Measurements from ENCODE around the gene GP2. TPM values are rescaled to one million over a fixed set of nuclear protein-coding genes. Genes with fewer than 3 reads are reported as not detected.

Gene GP2
- total RNA-seq, 6 experiments from 2014 or later = 0.12 TPM; not detected in 5

GRCh38 chr16:20363191-20363590 is 35.9 kb upstream of the GP2 start:
- Histone ChIP-seq H3K4me3 (no peak overlapping the region), H3K36me3 (no peaks in the 10 kb centered on the region), H3K9me3 (no peaks in the 10 kb centered on the region), H3K4me1 (no peaks in the 10 kb centered on the region), H3K27ac (no peak overlapping the region), H3K27me3 (no peaks in the 10 kb centered on the region)
- intact Hi-C loops (cut with DNase I) = no loop called here
- TF ChIP-seq, protein P1, sequence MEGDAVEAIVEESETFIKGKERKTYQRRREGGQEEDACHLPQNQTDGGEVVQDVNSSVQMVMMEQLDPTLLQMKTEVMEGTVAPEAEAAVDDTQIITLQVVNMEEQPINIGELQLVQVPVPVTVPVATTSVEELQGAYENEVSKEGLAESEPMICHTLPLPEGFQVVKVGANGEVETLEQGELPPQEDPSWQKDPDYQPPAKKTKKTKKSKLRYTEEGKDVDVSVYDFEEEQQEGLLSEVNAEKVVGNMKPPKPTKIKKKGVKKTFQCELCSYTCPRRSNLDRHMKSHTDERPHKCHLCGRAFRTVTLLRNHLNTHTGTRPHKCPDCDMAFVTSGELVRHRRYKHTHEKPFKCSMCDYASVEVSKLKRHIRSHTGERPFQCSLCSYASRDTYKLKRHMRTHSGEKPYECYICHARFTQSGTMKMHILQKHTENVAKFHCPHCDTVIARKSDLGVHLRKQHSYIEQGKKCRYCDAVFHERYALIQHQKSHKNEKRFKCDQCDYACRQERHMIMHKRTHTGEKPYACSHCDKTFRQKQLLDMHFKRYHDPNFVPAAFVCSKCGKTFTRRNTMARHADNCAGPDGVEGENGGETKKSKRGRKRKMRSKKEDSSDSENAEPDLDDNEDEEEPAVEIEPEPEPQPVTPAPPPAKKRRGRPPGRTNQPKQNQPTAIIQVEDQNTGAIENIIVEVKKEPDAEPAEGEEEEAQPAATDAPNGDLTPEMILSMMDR (IDR thresholded peaks at IDR 0.05) = no peak
- TF ChIP-seq POLR2A (IDR thresholded peaks at IDR 0.05) = no peak
- DNase-seq (no peak), ATAC-seq (no peak)
- 55% methylated on average over 2 of the region's 2 CpGs for WGBS (ENCODE audit: insufficient coverage, low coverage, low lambda C conversion rate, missing lambda C conversion rate)

GRCh38 chr16:20359997-20360396 is 32.7 kb upstream of the GP2 start:
- intact Hi-C loops (cut with DNase I) = no loop called here
- WGBS (ENCODE audit: insufficient coverage, low coverage, low lambda C conversion rate, missing lambda C conversion rate) = 25% methylated on average over 1 of the region's 2 CpGs

DNA sequence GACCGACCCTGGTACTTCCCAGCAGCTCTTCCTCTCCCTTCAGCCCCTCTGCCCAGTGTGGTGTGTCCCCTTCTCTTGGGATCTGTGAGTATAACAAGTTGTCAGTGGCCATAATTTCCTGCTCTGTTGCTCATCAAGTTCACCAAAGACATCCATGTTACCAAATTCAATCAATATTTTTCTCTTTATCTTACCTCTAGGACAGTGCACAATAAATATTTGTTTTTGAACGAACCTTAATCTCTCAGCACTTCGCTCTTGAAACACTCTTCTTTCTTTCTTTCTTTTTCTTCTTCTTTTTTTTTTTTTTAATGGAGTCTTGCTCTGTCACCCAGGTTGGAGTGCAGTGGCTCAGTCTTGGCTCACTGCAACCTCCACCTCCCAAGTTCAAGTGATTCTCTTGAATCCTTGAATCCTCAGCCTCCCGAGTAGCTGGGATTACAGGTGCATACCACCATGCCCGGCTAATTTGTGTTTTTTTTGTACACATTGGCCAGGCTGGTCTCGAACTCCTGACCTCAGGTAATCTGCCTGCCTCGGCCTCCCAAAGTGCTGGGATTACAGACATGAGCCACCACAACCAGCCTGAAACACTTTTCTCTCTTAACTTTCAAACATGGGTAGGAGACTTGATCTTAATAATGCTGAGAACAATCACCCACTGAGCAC is 27.9 kb upstream of the GP2 start:
- H3K4me3 ChIP-seq = no peak overlapping the region
- intact Hi-C loops (cut with DNase I) = no loop called here
- no peaks in the 10 kb centered on the region for H3K27me3 ChIP-seq
- WGBS (ENCODE audit: insufficient coverage, low coverage, low lambda C conversion rate, missing lambda C conversion rate) = 32% methylated on average over 6 of the region's 7 CpGs
- peaks cover 0 to 19% (median 3%) of the 10 kb centered on the region in 4 donors for H3K4me1 ChIP-seq
- ATAC-seq (peak; percentile 69 to 83 (median 76)), DNase-seq (no peak)
- no peaks in the 10 kb centered on the region for H3K36me3 ChIP-seq
- H3K9me3 ChIP-seq = no peaks in the 10 kb centered on the region
- TF ChIP-seq, protein P1 (IDR thresholded peaks at IDR 0.05) = no peak
- TF ChIP-seq POLR2A (IDR thresholded peaks at IDR 0.05) = no peak
- H3K27ac ChIP-seq = peak overlapping the region in 1 of 3 donors; percentile 24

More at GRCh38 chr16:20359997-20360396, 32.7 kb upstream of the GP2 start:
- no peak overlapping the region for H3K4me3 ChIP-seq
- H3K27me3 ChIP-seq = no peaks in the 10 kb centered on the region
- H3K4me1 ChIP-seq = peaks cover 0 to 7% (median under 1%) of the 10 kb centered on the region in 4 donors
- ATAC-seq (peak in 3 of 4 donors; percentile 27 to 30 (median 30)), DNase-seq (peak in 1 of 3 donors; percentile 23)
- H3K36me3 ChIP-seq = no peaks in the 10 kb centered on the region
- TF ChIP-seq, protein P1 (IDR thresholded peaks at IDR 0.05) = peak in 3 of 4 donors; percentile 24 to 34 (median 26)
- TF ChIP-seq POLR2A (IDR thresholded peaks at IDR 0.05) = no peak
- H3K27ac ChIP-seq = no peak overlapping the region
- no peaks in the 10 kb centered on the region for H3K9me3 ChIP-seq

GRCh38 chr16:20353379-20353778 is 26.1 kb upstream of the GP2 start:
- H3K9me3 ChIP-seq = no peaks in the 10 kb centered on the region
- H3K27me3 ChIP-seq = no peaks in the 10 kb centered on the region
- no peak overlapping the region for H3K4me3 ChIP-seq
- no peak overlapping the region for H3K27ac ChIP-seq
- DNase-seq = no peak
- no peaks in the 10 kb centered on the region for H3K36me3 ChIP-seq
- H3K4me1 ChIP-seq = peaks cover 0 to 19% (median 3%) of the 10 kb centered on the region in 4 donors
- ATAC-seq = no peak
- TF ChIP-seq POLR2A (IDR thresholded peaks at IDR 0.05) = no peak
- TF ChIP-seq, protein P1 (IDR thresholded peaks at IDR 0.05) = no peak
- intact Hi-C loops (cut with DNase I) = no loop called here

Measured in right lobe of liver (tissue), 6 donors.